Central memory CD8-positive, alpha-beta T cell (primary cell): ENCODE measurements around the gene GRAMD2A.

ENCODE experiments used
- ATAC-seq: fragments of 150-1000 bp; cut with Tn5 transposase; replicated peaks from 2 replicates; pipeline ENCODE4 v1.10.0; 2022; ENCODE audit warnings: mild to moderate bottlenecking, moderate FRiP score, moderate number of reproducible peaks; ENCODE audit not compliant: poor library complexity, severe bottlenecking; ENCODE audit errors: extremely low read depth
- DNase-seq, 2 donors: peaks; one replicate each; pipeline ENCODE4 v3.0.0; 2021; ENCODE audit warnings: low spot score in 2 of 2
- H3K27ac Mint-ChIP-seq: one replicate; pipeline ENCODE4 v1.8.0; 2022; ENCODE audit warnings: low read depth, mild to moderate bottlenecking, moderate library complexity, mixed read lengths
- H3K27me3 Mint-ChIP-seq: one replicate; pipeline ENCODE4 v1.8.0; 2022; ENCODE audit warnings: mixed read lengths
- H3K36me3 Mint-ChIP-seq: one replicate; pipeline ENCODE4 v1.8.0; 2022; ENCODE audit warnings: mild to moderate bottlenecking, moderate library complexity, mixed read lengths; ENCODE audit not compliant: insufficient read depth
- H3K4me1 Mint-ChIP-seq: one replicate; pipeline ENCODE4 v1.8.0; 2022; ENCODE audit warnings: mixed read lengths
- H3K4me3 Mint-ChIP-seq: one replicate; pipeline ENCODE4 v1.8.0; 2022; ENCODE audit warnings: mild to moderate bottlenecking, moderate library complexity, mixed read lengths
- H3K9me3 Mint-ChIP-seq: one replicate; pipeline ENCODE4 v1.8.0; 2022; ENCODE audit warnings: mixed read lengths

Gene GRAMD2A

GRCh38 chr15:72196409-72197040 lies 1.1 kb downstream of the GRAMD2A start:
- Mint-ChIP-seq H3K4me3 (no peak overlapping the region), H3K27me3 (peaks cover 21% of the 10 kb centered on the region), H3K9me3 (no peaks in the 10 kb centered on the region), H3K27ac (no peak overlapping the region), H3K36me3 (peaks cover 15% of the 10 kb centered on the region), H3K4me1 (peaks cover 4% of the 10 kb centered on the region)
- ATAC-seq (no peak), DNase-seq (no peak)

DNA sequence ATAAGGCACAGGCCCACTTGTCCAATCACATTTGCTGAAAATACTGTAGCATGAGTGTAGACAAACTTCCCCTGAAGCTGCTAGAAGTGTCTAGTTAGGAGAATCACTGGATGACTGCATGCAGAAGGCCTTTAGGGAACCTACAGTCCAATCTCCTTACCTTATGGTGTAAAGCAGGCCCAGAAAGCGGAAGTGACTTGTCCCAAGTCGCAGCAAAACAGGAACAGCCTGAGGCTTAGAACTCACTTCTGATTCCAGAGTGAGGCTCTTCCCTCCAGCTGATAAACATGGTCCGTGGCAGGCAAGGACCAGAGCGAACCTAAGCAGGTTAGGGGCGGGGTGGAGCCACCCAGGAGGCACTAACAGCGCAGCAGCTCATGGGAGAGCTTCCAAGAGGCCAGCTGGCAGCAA lies 2.5 kb downstream of the GRAMD2A start:
- no peak overlapping the region for H3K27ac Mint-ChIP-seq

DNA sequence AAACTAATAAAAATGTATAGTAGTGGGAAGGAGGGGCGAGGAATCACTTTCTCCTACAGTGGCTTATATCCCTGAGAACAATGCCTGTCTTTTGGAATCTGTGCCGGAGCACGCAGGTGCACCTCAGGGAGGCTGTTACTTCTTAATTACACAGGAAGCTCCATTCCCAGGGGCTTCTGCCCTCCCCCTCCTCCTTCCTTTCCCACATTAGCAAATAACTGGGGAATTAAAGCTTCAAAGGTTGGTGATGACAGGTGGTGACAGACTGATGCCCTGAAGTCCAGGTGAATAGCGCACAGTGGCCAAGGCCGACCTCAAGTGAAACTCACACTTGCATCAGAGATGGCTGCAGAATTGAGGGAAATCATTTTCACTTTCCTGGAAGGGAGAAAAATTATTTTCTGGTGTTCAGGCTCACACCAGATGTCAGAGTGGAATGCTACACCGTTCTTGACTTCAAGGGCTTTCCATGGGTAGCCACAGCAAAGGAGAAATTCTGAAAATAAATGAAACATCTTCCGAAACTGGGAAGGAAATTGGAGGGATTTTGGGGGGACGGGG lies 3.7 kb downstream of the GRAMD2A start:
- no peak for ATAC-seq
- peaks cover 3% of the 10 kb centered on the region for H3K36me3 Mint-ChIP-seq
- H3K9me3 Mint-ChIP-seq, result no peaks in the 10 kb centered on the region
- peaks cover 32% of the 10 kb centered on the region for H3K27me3 Mint-ChIP-seq
- DNase-seq, result no peak
- peaks cover 4% of the 10 kb centered on the region for H3K4me1 Mint-ChIP-seq
- H3K4me3 Mint-ChIP-seq, result no peak overlapping the region
- H3K27ac Mint-ChIP-seq, result no peak overlapping the region

More for the DNA sequence above, 2.5 kb downstream of the GRAMD2A start:
- Mint-ChIP-seq H3K9me3 (no peaks in the 10 kb centered on the region), H3K4me1 (peaks cover 4% of the 10 kb centered on the region), H3K4me3 (no peak overlapping the region), H3K36me3 (peaks cover 7% of the 10 kb centered on the region), H3K27me3 (peaks cover 30% of the 10 kb centered on the region)
- DNase-seq (no peak), ATAC-seq (no peak)

DNA sequence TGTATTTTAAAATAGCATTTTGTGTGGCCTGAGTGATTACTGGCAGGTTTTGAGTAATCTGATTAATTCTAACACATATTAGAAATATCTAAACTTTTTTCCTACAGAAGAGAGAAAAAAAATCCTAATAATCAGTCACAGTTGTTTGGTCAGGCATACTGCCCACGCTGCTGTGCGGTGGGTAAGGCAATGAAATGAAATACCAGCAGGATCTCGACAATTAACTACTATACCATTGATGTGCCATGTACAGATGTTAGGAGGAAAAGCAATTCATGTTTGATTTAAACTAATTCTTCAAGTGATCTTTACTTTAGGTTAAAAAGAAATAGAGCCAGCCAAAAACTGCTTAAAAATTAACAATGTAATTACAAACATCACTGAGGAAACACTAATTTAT lies 5.2 kb downstream of the GRAMD2A start:
- H3K4me1 Mint-ChIP-seq, result no peaks in the 10 kb centered on the region
- no peaks in the 10 kb centered on the region for H3K36me3 Mint-ChIP-seq
- H3K9me3 Mint-ChIP-seq, result no peaks in the 10 kb centered on the region
- no peak for ATAC-seq
- no peak for DNase-seq
- H3K4me3 Mint-ChIP-seq, result no peak overlapping the region
- no peak overlapping the region for H3K27ac Mint-ChIP-seq
- peaks cover 21% of the 10 kb centered on the region for H3K27me3 Mint-ChIP-seq

DNA sequence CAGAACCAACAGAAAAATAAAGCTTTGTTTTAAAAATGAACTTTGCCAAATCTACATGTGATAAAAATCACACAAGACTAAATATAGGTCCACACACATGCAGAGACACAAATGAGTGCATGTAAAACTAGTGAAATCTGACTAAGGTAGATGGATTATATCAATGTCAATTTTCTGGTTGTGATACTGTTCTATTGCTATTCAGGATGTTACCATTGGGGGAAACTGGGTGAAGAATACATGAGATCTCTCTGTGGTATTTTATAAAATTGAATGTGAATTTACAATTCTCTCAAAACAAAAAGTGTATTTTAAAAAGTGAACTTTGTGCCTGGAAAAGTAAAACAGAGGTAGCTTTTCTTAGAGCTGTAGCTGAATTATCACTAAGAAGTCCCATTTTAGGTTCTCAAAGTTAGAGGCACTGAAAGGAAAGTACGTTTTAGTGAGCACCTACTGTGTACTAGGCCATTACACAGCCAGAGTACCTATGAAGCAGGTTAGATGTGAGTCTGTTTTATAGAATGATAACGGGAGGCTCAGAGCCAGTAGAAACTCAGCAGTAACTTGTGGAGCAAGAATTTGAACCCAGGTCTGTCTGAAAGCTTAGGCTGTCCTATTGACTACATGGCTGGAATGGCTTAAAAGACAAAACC lies 8.2 kb downstream of the GRAMD2A start:
- no peak overlapping the region for H3K4me3 Mint-ChIP-seq
- H3K4me1 Mint-ChIP-seq, result no peaks in the 10 kb centered on the region
- ATAC-seq (no peak), DNase-seq (no peak)
- no peaks in the 10 kb centered on the region for H3K9me3 Mint-ChIP-seq
- H3K27me3 Mint-ChIP-seq, result peaks cover 10% of the 10 kb centered on the region
- no peaks in the 10 kb centered on the region for H3K36me3 Mint-ChIP-seq
- H3K27ac Mint-ChIP-seq, result no peak overlapping the region

DNA sequence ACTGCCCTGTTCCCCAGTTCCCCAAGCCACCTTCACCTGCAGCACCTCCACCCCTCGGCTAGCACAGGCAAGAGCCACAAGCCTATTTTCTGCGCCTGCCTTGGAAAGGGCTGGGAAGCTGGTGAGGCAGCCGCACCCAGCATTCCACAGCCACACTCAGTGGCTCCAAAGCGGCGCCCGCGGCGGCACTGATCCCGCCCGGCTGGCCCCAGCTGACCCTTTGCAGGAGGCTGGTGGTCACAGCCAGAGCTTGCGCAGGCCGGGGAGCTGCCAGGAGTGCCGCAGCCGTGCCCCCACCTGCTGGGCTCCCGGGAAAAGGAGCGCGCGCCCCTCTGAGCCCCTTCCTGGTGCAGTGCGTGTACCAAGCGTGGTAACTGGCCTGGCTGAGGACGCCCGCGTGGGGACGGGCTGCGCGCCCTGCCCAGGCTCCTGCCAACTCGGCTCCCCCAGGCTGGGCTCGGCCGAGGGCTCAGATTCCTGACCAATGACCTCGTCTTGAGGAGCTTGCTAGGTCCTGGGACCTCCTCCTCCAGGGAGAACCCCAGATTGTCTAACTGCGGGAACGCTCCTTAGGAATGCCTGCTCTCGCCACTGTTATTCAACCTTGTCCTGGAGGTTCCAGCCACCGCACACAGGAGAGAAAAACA lies 13.3 kb downstream of the GRAMD2A start:
- H3K27me3 Mint-ChIP-seq, result peaks cover 39% of the 10 kb centered on the region
- ATAC-seq (no peak), DNase-seq (no peak)
- H3K9me3 Mint-ChIP-seq, result no peaks in the 10 kb centered on the region
- no peak overlapping the region for H3K4me3 Mint-ChIP-seq
- H3K4me1 Mint-ChIP-seq, result no peaks in the 10 kb centered on the region
- H3K27ac Mint-ChIP-seq, result no peak overlapping the region
- no peaks in the 10 kb centered on the region for H3K36me3 Mint-ChIP-seq

GRCh38 chr15:72183781-72184164 lies 13.8 kb downstream of the GRAMD2A start:
- ATAC-seq (no peak), DNase-seq (no peak)
- no peaks in the 10 kb centered on the region for H3K4me1 Mint-ChIP-seq
- H3K9me3 Mint-ChIP-seq, result no peaks in the 10 kb centered on the region
- H3K36me3 Mint-ChIP-seq, result no peaks in the 10 kb centered on the region
- no peak overlapping the region for H3K27ac Mint-ChIP-seq
- peaks cover 39% of the 10 kb centered on the region for H3K27me3 Mint-ChIP-seq
- no peak overlapping the region for H3K4me3 Mint-ChIP-seq

DNA sequence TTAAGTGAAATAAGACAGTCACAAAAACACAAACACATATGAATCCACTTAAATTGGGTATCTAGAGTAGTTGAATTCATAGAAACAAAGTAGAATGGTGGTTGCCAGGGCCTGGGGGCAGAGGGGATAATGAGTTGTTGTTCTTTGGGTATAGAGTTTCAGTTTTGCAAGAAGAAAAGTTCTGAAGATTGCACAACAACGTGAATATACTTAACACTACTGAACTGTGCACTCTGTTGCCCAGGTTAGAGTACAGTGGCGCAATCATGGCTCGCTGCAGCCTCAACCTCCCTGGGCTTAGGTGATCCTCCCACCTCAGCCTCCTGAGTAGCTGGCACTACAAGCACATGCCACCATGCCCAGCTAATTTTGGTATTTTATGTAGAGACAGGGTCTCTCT lies 14.9 kb downstream of the GRAMD2A start:
- ATAC-seq, result no peak
- Mint-ChIP-seq H3K27me3 (peaks cover 39% of the 10 kb centered on the region), H3K27ac (no peak overlapping the region), H3K36me3 (no peaks in the 10 kb centered on the region), H3K9me3 (no peaks in the 10 kb centered on the region), H3K4me1 (no peaks in the 10 kb centered on the region), H3K4me3 (no peak overlapping the region)
- no peak for DNase-seq

GRCh38 chr15:72182244-72182643 lies 15.3 kb downstream of the GRAMD2A start:
- DNase-seq, result no peak
- Mint-ChIP-seq H3K27me3 (peaks cover 39% of the 10 kb centered on the region), H3K4me1 (no peaks in the 10 kb centered on the region), H3K36me3 (no peaks in the 10 kb centered on the region), H3K4me3 (no peak overlapping the region), H3K9me3 (no peaks in the 10 kb centered on the region), H3K27ac (no peak overlapping the region)
- no peak for ATAC-seq

GRCh38 chr15:72180761-72181324 lies 16.7 kb downstream of the GRAMD2A start:
- H3K27ac Mint-ChIP-seq, result no peak overlapping the region
- no peak overlapping the region for H3K4me3 Mint-ChIP-seq
- H3K36me3 Mint-ChIP-seq, result no peaks in the 10 kb centered on the region
- H3K9me3 Mint-ChIP-seq, result no peaks in the 10 kb centered on the region
- no peaks in the 10 kb centered on the region for H3K4me1 Mint-ChIP-seq
- DNase-seq (no peak), ATAC-seq (no peak)
- peaks cover 39% of the 10 kb centered on the region for H3K27me3 Mint-ChIP-seq

GRCh38 chr15:72179950-72180581 lies 17.5 kb downstream of the GRAMD2A start:
- no peak for ATAC-seq
- H3K4me1 Mint-ChIP-seq, result no peaks in the 10 kb centered on the region
- no peak for DNase-seq
- no peak overlapping the region for H3K4me3 Mint-ChIP-seq
- no peak overlapping the region for H3K27ac Mint-ChIP-seq
- H3K9me3 Mint-ChIP-seq, result no peaks in the 10 kb centered on the region
- H3K36me3 Mint-ChIP-seq, result no peaks in the 10 kb centered on the region
- peaks cover 47% of the 10 kb centered on the region for H3K27me3 Mint-ChIP-seq

DNA sequence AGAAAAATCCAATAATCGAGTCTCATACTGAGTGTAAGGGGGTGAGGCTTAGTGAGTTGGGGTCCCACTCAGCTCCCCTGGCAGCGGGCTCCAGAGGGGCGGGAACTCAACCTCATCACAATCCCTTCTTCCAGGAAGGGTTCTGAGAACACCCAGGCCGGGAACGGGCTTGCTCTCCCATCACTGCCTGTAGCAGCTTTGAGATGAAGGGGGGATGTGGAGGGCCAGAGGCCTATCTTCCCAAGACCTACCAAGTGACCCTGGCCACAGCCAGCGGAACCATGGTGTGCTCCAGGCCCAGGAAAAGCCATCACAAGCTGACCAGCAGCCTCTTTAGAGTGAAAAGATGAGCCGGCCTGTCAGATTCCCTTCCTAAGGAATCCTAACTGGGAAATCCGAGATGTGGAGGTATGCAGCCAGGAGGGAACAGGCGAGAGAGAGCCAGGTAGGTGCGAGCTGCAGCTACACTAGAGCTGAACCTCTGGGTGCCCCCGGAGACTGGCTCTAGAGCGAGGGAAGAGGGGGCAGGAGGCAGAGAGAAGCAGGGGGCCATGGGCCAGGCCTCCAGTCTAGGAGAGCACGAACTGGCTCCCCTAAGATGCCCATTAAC lies 18.5 kb downstream of the GRAMD2A start:
- Mint-ChIP-seq H3K9me3 (no peaks in the 10 kb centered on the region), H3K36me3 (no peaks in the 10 kb centered on the region), H3K27ac (no peak overlapping the region), H3K27me3 (peaks cover 55% of the 10 kb centered on the region), H3K4me3 (no peak overlapping the region), H3K4me1 (no peaks in the 10 kb centered on the region)
- ATAC-seq, result no peak
- no peak for DNase-seq
